22Rv1 (cell line): ENCODE measurements around the gene MTA1.

Experiments used
- H3K27ac ChIP-seq: fragments of 450-650 bp; 2 replicates; pipeline ENCODE4 v1.5.1; 2017
- ZFX ChIP-seq: fragments of 450-650 bp; IDR thresholded peaks from 2 replicates; pipeline ENCODE4 v1.6.1; 2017; ENCODE audit warnings: antibody characterized with exemption, borderline replicate concordance
- TF ChIP-seq, protein P1 (sequence below): fragments of 450-650 bp; IDR thresholded peaks from 2 replicates; pipeline ENCODE4 v1.5.1; 2017; ENCODE audit warnings: mild to moderate bottlenecking

Gene MTA1

GRCh38 chr14:105388110-105388951 lies 31.3 kb upstream of the MTA1 start:
- no peak overlapping the region for H3K27ac ChIP-seq
- TF ChIP-seq, protein P1, sequence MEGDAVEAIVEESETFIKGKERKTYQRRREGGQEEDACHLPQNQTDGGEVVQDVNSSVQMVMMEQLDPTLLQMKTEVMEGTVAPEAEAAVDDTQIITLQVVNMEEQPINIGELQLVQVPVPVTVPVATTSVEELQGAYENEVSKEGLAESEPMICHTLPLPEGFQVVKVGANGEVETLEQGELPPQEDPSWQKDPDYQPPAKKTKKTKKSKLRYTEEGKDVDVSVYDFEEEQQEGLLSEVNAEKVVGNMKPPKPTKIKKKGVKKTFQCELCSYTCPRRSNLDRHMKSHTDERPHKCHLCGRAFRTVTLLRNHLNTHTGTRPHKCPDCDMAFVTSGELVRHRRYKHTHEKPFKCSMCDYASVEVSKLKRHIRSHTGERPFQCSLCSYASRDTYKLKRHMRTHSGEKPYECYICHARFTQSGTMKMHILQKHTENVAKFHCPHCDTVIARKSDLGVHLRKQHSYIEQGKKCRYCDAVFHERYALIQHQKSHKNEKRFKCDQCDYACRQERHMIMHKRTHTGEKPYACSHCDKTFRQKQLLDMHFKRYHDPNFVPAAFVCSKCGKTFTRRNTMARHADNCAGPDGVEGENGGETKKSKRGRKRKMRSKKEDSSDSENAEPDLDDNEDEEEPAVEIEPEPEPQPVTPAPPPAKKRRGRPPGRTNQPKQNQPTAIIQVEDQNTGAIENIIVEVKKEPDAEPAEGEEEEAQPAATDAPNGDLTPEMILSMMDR, result no peak
- TF ChIP-seq ZFX, result no peak

- no peak for TF ChIP-seq ZFX
- TF ChIP-seq, protein P1, result no peak
- H3K27ac ChIP-seq, result no peak overlapping the region
These were observed 30.7 kb upstream of the MTA1 start for GRCh38 chr14:105388976-105389375.

GRCh38 chr14:105389534-105389933 lies 30.1 kb upstream of the MTA1 start:
- TF ChIP-seq ZFX, result no peak
- TF ChIP-seq, protein P1, result no peak
- no peak overlapping the region for H3K27ac ChIP-seq

DNA sequence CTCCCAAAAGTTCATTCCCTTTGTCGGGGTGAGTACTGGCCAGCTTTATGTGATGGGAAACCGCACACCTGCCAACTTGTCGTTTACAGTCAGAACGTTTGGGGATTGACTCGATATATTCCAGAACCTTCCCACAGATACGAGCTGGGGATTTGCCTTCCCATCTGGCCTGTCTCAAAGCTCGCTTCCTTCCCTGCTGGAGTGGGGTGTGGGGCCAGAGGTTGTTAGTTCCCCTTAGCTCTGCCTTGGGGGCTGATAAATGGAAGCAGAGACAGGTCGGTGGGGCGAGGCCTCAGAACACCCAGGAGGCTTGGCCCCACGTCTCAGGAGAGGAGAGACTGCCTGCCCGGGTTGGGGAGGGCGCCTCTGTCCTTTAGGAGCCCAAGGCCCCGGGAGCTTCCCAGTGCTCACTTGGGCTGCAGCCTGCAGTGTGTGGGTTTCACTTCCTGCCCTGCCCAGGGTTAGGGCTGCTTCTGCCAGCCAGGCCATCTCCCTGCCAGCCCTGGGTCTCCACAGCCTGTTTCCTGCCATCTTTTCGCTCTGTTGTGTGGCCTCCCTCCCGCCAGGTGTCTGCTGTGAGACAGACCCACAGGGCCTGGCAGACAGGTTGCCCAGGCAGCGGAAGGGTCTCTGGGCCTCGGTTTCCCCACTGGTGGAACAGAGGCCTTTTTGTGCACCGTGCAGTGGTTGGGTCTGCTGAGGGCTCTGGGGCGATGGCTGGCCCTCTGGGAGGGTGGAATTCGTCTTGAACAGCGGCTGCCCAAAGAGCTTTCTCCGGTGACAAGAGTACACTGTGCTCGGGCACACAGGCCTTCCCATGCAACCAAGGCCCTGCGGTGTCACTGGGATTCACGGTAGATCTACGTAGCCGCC lies 29.4 kb upstream of the MTA1 start:
- TF ChIP-seq ZFX, result no peak
- TF ChIP-seq, protein P1, result no peak
- no peak overlapping the region for H3K27ac ChIP-seq

DNA sequence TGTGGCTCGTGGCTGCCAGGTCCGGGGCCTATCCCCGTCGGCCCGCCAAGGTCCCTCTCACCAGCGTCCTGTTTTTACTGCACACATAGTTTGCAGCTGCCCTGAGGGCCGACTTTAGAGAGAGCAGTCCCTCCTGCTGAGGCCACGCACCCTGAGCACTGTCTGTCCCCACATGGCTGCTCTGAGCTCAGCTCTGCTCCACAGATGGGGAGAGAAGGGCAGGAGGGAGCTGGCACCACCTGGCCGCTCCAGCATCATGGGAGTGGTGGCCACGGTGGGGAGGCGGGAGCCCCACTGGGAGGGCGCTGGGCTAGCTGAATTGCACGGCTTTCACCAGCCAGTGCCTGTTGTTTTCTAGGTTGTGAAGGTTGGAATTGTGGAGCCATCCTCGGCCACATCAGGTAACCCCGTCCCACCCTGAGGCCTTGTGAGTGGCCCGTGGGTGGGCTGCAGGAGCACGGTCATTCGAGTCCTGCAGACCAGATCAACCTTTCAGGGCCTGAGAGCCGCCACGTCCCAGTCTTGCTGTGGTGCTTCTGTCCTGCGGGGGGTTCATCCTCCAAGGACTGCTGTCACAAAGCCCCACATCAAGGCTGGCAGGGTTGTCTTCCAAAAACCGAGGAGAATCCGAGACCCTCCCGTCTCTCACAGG lies 28.7 kb upstream of the MTA1 start:
- TF ChIP-seq, protein P1, result no peak
- TF ChIP-seq ZFX, result no peak
- no peak overlapping the region for H3K27ac ChIP-seq

DNA sequence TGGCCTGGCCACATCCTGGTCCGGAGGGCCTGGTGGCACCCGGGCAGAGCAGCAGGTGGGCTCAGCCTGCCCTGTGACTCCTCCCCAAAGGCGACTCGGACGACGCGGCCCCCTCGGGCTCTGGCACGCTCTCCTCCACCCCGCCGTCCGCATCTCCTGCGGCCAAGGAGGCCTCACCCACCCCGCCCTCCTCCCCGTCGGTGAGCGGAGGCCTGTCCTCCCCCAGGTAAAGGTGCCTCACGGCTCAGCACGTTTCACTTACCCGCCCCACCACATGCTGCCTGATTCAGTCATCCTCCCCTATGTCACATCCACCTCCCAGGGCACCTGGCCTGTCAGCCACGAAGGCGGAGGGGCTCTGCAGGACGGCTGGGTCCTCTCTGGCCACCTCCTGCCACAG lies 28.1 kb upstream of the MTA1 start:
- TF ChIP-seq, protein P1, result no peak
- TF ChIP-seq ZFX, result no peak
- no peak overlapping the region for H3K27ac ChIP-seq
